ENCODE data around the gene ZBTB7A. TPM values are rescaled to one million over a fixed set of nuclear protein-coding genes. Genes with fewer than 3 reads are reported as not detected.

ZBTB7A gene
- total and polyA plus RNA-seq, 10 of the 15 experiments (the other 5 are each of a cell fraction or from before 2014, with no cell fraction given): 0.26 to 42.4 (median 4.5) TPM

GRCh38 chr19:4052114-4052992, 14.3 kb downstream of the ZBTB7A start:
- POLR2A ChIA-PET: interaction anchor here (0.6 kb wide), 1 partner anchor 48 kb away, joined by 3 read pairs; no protein-coding TSS in a partner anchor
- CTCF ChIA-PET: no interaction called here
- DNase-seq (ENCODE audit: low read depth, low spot score): no peak

More at GRCh38 chr19:4052114-4052992, 14.3 kb downstream of the ZBTB7A start:
- intact Hi-C loops (cut with micrococcal nuclease; ENCODE audit: unreplicated experiment): no loop called here
- FAIRE-seq (no peak), ATAC-seq (peak; percentile 12; the same call in 2 of the 3 replicates)
- SMC1A ChIA-PET (ENCODE audit: uncharacterized antibody, unreplicated experiment): interaction anchor here (0.6 kb wide), 1 partner anchor 55 kb away, joined by 3 read pairs; no protein-coding TSS in a partner anchor
- H3K4me1 ChIP-seq (ENCODE audit: control insufficient read depth, insufficient read depth, low read length): 0 out of 2 replicates have a peak, but pooled peaks cover 2% of the 10 kb centered on the region
- WGBS (ENCODE audit: insufficient coverage, insufficient replicate concordance, low lambda C conversion rate, missing lambda C conversion rate): 20% methylated on average over 27 of the region's 27 CpGs
- no peaks in the 10 kb centered on the region for H3K9me3 ChIP-seq (replicated peaks; ENCODE audit: control insufficient read depth, insufficient read depth, low read length)
- in situ Hi-C loops (cut with MboI): no loop called here
- peaks cover 27 to 52% of the 10 kb centered on the region in 2 experiments for H3K36me3 ChIP-seq (ENCODE audit: control insufficient read depth in 2 of 2, insufficient read depth in 2 of 2, low read length in 1 of 2)
- no peak for TF ChIP-seq CUX1 (IDR thresholded peaks at IDR 0.05; ENCODE audit: insufficient replicate concordance, low read depth, low read length)
- TF ChIP-seq IKZF2 (IDR thresholded peaks at IDR 0.05): no peak
- TF ChIP-seq NR2F1 (conservative IDR thresholded peaks at IDR 0.05): peak; percentile 45; the same call in 1 of the 2 replicates
- TF ChIP-seq RUNX3 (IDR thresholded peaks at IDR 0.05; ENCODE audit: low read length): peak; percentile 49
- peaks cover 13% of the 10 kb centered on the region; the same call in 1 of the 2 replicates for H4K20me1 ChIP-seq (ENCODE audit: control insufficient read depth, insufficient read depth)
- RAD21 ChIA-PET (ENCODE audit: unreplicated experiment): no interaction called here
- no peak overlapping the region for H2AFZ ChIP-seq (ENCODE audit: control insufficient read depth, low read depth, low read length)
- peaks cover 50% of the 10 kb centered on the region for H3K79me2 ChIP-seq (ENCODE audit: control insufficient read depth, insufficient read depth, low read length)
- no peak overlapping the region for H3K4me3 ChIP-seq
- H3K4me2 ChIP-seq (ENCODE audit: control insufficient read depth, insufficient read depth): no peak overlapping the region; the same call in 1 of the 2 replicates
- no peak overlapping the region for H3K27ac ChIP-seq (ENCODE audit: control insufficient read depth, insufficient read depth)
- no peaks in the 10 kb centered on the region for H3K27me3 ChIP-seq (replicated peaks in 1 of 2; ENCODE audit: control insufficient read depth in 2 of 2, insufficient read depth in 2 of 2, low read length in 1 of 2)
- no TSS peak for BruUV-seq (replicated peaks)
- H3K9ac ChIP-seq (ENCODE audit: control insufficient read depth, insufficient read depth, low read length): no peak overlapping the region

Measured in GM12878 (cell line).